Liver (tissue), 3 donors: ENCODE measurements around the gene SORCS2.

Source experiments
- ATF3 ChIP-seq: IDR thresholded peaks from 2 replicates; pipeline ENCODE4 v1.6.1; 2016; ENCODE audit warnings: antibody characterized with exemption
- CTCF ChIP-seq: fragments of 150-350 bp; IDR thresholded peaks from 2 replicates; pipeline ENCODE4 v1.5.1; 2017; ENCODE audit warnings: improper control_type of control experiment, low read depth, low read length; ENCODE audit not compliant: missing input control
- GABPA ChIP-seq, 2 donors: IDR thresholded peaks in 1 of 2; conservative IDR thresholded peaks in 1 of 2; 2 replicates each; pipeline ENCODE4 v1.6.1; 2016; ENCODE audit warnings: antibody characterized with exemption in 2 of 2, mild to moderate bottlenecking in 1 of 2, moderate library complexity in 1 of 2
- JUND ChIP-seq, 2 donors: IDR thresholded peaks; 2 replicates each; pipeline ENCODE4 v1.6.1; 2016; ENCODE audit warnings: antibody characterized with exemption in 2 of 2
- MAX ChIP-seq: IDR thresholded peaks from 2 replicates; pipeline ENCODE4 v1.6.1; 2016; ENCODE audit warnings: antibody characterized with exemption
- RAD21 ChIP-seq, 2 donors: IDR thresholded peaks; 2 replicates each; pipeline ENCODE4 v1.6.1; 2016; ENCODE audit warnings: antibody characterized with exemption in 2 of 2, mild to moderate bottlenecking in 2 of 2
- REST ChIP-seq: IDR thresholded peaks from 2 replicates; pipeline ENCODE4 v1.6.1; 2016; ENCODE audit warnings: antibody characterized with exemption, mild to moderate bottlenecking
- SP1 ChIP-seq: IDR thresholded peaks from 2 replicates; pipeline ENCODE4 v1.6.1; 2018; ENCODE audit warnings: antibody characterized with exemption, mild to moderate bottlenecking
- TAF1 ChIP-seq: conservative IDR thresholded peaks from 2 replicates; pipeline ENCODE4 v1.6.1; 2016; ENCODE audit warnings: antibody characterized with exemption, mild to moderate bottlenecking
- YY1 ChIP-seq: IDR thresholded peaks from 2 replicates; pipeline ENCODE4 v1.6.1; 2016; ENCODE audit warnings: antibody characterized with exemption, mild to moderate bottlenecking
- ZBTB33 ChIP-seq: IDR thresholded peaks from 2 replicates; pipeline ENCODE4 v1.6.1; 2016; ENCODE audit warnings: antibody characterized with exemption
- donor health status: healthy.
- donor health status: healthy.

GRCh38 chr4:7744142-7744804 lies 551.9 kb downstream of the SORCS2 start:
- no peak for TF ChIP-seq GABPA (IDR thresholded peaks at IDR 0.05 in 1 of 2, conservative IDR thresholded peaks at IDR 0.05 in 1 of 2)
- no peak for TF ChIP-seq CTCF
- no peak for TF ChIP-seq SP1
- no peak for TF ChIP-seq ATF3
- TF ChIP-seq ZBTB33, result no peak
- TF ChIP-seq TAF1, result no peak
- TF ChIP-seq YY1, result no peak
- TF ChIP-seq REST, result no peak
- TF ChIP-seq MAX, result no peak
- no peak for TF ChIP-seq RAD21 (IDR thresholded peaks at IDR 0.05)
- TF ChIP-seq JUND (IDR thresholded peaks at IDR 0.05), result no peak
